Measurements from ENCODE around the gene EXOSC7. TPM values are rescaled to one million over a fixed set of nuclear protein-coding genes. Genes with fewer than 3 reads are reported as not detected.
"Not testable (repeated sequence)": the region's sequence is repeated elsewhere in the genome, so short reads cannot be mapped to it uniquely, and the experiment has no call there.

The EXOSC7 gene
- total RNA-seq, 2 donors from 2014 or later: 42.9 to 46.9 TPM

DNA sequence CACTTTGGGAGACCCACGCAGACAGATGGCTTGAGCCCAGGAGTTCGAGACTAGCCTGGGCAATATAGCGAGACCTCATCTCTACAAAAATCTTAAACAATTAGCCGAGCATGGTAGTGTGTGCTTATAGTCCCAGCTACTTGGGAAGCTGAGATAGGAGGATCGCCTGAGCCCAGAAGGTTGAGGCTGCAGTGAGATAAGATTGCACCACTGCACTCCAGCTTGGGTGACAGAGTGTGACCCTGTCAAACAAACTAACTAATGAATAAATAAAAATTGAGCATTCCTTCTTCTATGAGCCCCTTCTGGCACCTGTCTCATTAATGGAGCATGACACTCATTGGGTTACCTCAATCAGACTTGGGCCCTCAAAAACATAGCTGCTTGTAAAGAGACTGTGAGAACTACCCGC, 7.6 kb upstream of the EXOSC7 start:
- peaks cover 81% of the 10 kb centered on the region for H3K4me1 Mint-ChIP-seq (ENCODE audit: low read depth)
- peaks cover 0 to 1% of the 10 kb centered on the region in 2 donors for H3K36me3 Mint-ChIP-seq (ENCODE audit: insufficient read depth in 2 of 2)
- H3K27me3 Mint-ChIP-seq (ENCODE audit: low read depth): no peaks in the 10 kb centered on the region
- DNase-seq (no peak), ATAC-seq (replicated peaks in 1 of 2) (no peak)
- H3K9me3 Mint-ChIP-seq: no peaks in the 10 kb centered on the region
- H3K27ac Mint-ChIP-seq: no peak overlapping the region
- H3K4me3 Mint-ChIP-seq: no peak overlapping the region

- no peak overlapping the region for H3K27ac Mint-ChIP-seq
- peaks cover 77% of the 10 kb centered on the region for H3K4me1 Mint-ChIP-seq (ENCODE audit: low read depth)
- peaks cover 0 to 1% of the 10 kb centered on the region in 2 donors for H3K36me3 Mint-ChIP-seq (ENCODE audit: insufficient read depth in 2 of 2)
- H3K27me3 Mint-ChIP-seq (ENCODE audit: low read depth): no peaks in the 10 kb centered on the region
- no peaks in the 10 kb centered on the region for H3K9me3 Mint-ChIP-seq
- ATAC-seq (replicated peaks in 1 of 2) (no peak), DNase-seq (no peak)
- no peak overlapping the region for H3K4me3 Mint-ChIP-seq
Observed at GRCh38 chr3:44969154-44969827, 6.8 kb upstream of the EXOSC7 start.

- ATAC-seq (replicated peaks in 1 of 2) (no peak), DNase-seq (no peak)
- Mint-ChIP-seq H3K27me3 (ENCODE audit: low read depth) (no peaks in the 10 kb centered on the region), H3K4me1 (ENCODE audit: low read depth) (peaks cover 77% of the 10 kb centered on the region), H3K9me3 (no peaks in the 10 kb centered on the region), H3K27ac (no peak overlapping the region), H3K4me3 (no peak overlapping the region), H3K36me3 (ENCODE audit: insufficient read depth in 2 of 2) (peaks cover 0 to 1% of the 10 kb centered on the region in 2 donors)
Observed at GRCh38 chr3:44969828-44970179, 6.2 kb upstream of the EXOSC7 start.

GRCh38 chr3:44970926-44971490, 5.0 kb upstream of the EXOSC7 start:
- ATAC-seq (replicated peaks in 1 of 2) (no peak), DNase-seq (no peak)
- no peak overlapping the region for H3K4me3 Mint-ChIP-seq
- H3K36me3 Mint-ChIP-seq (ENCODE audit: insufficient read depth in 2 of 2): peaks cover 0 to 1% of the 10 kb centered on the region in 2 donors
- no peaks in the 10 kb centered on the region for H3K9me3 Mint-ChIP-seq
- H3K27me3 Mint-ChIP-seq (ENCODE audit: low read depth): no peaks in the 10 kb centered on the region
- no peak overlapping the region for H3K27ac Mint-ChIP-seq
- H3K4me1 Mint-ChIP-seq (ENCODE audit: low read depth): peaks cover 69% of the 10 kb centered on the region

GRCh38 chr3:44974416-44974815, 1.6 kb upstream of the EXOSC7 start:
- H3K4me3 Mint-ChIP-seq: peak overlapping the region; percentile 97 to 99
- no peak for DNase-seq
- H3K27ac Mint-ChIP-seq: peak overlapping the region; percentile 44
- no peaks in the 10 kb centered on the region for H3K27me3 Mint-ChIP-seq (ENCODE audit: low read depth)
- peaks cover 0 to 11% of the 10 kb centered on the region in 2 donors for H3K36me3 Mint-ChIP-seq (ENCODE audit: insufficient read depth in 2 of 2)
- no peaks in the 10 kb centered on the region for H3K9me3 Mint-ChIP-seq
- peaks cover 65% of the 10 kb centered on the region for H3K4me1 Mint-ChIP-seq (ENCODE audit: low read depth)
- ATAC-seq (replicated peaks in 1 of 2): no peak

GRCh38 chr3:44981220-44981619, 5.2 kb downstream of the EXOSC7 start:
- DNase-seq (no peak), ATAC-seq (replicated peaks in 1 of 2) (peak; percentile 18 to 20)
- H3K9me3 Mint-ChIP-seq: no peaks in the 10 kb centered on the region
- H3K4me3 Mint-ChIP-seq: peak overlapping the region; percentile 9 to 45
- H3K27ac Mint-ChIP-seq: peak overlapping the region; percentile 24
- peaks cover 83% of the 10 kb centered on the region for H3K4me1 Mint-ChIP-seq (ENCODE audit: low read depth)
- H3K36me3 Mint-ChIP-seq (ENCODE audit: insufficient read depth in 2 of 2): peaks cover 0 to 17% of the 10 kb centered on the region in 2 donors
- no peaks in the 10 kb centered on the region for H3K27me3 Mint-ChIP-seq (ENCODE audit: low read depth)

DNA sequence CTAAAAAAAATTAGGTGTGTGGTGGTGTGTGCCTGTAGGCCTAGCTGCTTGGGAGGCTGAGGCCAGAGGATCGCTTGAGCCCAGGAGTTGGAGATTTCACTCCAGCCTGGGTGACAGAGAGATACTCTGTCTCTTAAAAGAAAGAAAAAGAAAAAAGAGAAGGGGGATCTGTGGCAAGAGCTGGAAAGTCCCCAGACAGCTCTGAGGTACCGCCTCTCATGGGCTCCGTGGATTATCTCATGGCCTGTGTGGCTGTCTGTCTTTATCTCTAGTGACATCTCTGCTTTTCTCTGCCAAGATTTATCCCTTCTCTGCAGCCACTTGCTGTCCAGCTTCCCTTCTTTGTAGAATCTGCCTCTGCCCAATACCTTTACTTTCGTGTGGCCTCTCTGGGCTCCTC, 5.7 kb downstream of the EXOSC7 start:
- Mint-ChIP-seq H3K4me3 (peak overlapping the region; percentile 9 to 12), H3K36me3 (ENCODE audit: insufficient read depth in 2 of 2) (peaks cover 0 to 13% of the 10 kb centered on the region in 2 donors), H3K27ac (no peak overlapping the region), H3K4me1 (ENCODE audit: low read depth) (peaks cover 85% of the 10 kb centered on the region), H3K27me3 (ENCODE audit: low read depth) (no peaks in the 10 kb centered on the region), H3K9me3 (no peaks in the 10 kb centered on the region)
- DNase-seq (no peak), ATAC-seq (replicated peaks in 1 of 2) (peak; percentile 65 to 75)

GRCh38 chr3:44982817-44983216, 6.8 kb downstream of the EXOSC7 start:
- ATAC-seq (replicated peaks in 1 of 2) (no peak), DNase-seq (no peak)
- Mint-ChIP-seq H3K4me1 (ENCODE audit: low read depth) (peaks cover 87% of the 10 kb centered on the region), H3K27ac (no peak overlapping the region), H3K36me3 (ENCODE audit: insufficient read depth in 2 of 2) (peaks cover 0 to 16% of the 10 kb centered on the region in 2 donors), H3K4me3 (no peak overlapping the region), H3K27me3 (ENCODE audit: low read depth) (no peaks in the 10 kb centered on the region), H3K9me3 (no peaks in the 10 kb centered on the region)

DNA sequence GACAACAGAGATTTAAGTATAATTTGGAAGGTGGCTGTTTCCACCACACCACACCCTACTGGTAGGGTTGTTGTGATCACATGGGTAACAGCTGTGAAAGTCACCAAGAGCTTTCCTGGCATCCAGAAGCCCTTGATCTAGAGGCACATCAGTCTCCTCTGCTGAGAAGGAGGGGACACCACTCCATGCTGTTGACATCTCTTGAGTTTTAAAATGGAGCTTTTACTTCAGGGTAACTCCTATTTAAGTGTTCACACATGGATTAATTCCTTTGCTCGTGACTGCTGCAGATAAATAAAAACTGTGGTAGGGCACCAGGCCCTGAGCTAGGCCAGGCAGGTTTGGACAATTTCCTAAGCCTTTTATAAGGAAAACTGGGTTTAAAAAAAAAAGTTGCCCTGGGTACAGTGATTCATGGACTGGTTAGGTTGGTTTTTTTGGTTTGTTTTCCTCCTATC, 7.5 kb downstream of the EXOSC7 start:
- peak overlapping the region; percentile 31 for H3K27ac Mint-ChIP-seq
- ATAC-seq (replicated peaks in 1 of 2): no peak
- H3K4me1 Mint-ChIP-seq (ENCODE audit: low read depth): peaks cover 82% of the 10 kb centered on the region
- no peak for DNase-seq
- H3K4me3 Mint-ChIP-seq: no peak overlapping the region
- no peaks in the 10 kb centered on the region for H3K27me3 Mint-ChIP-seq (ENCODE audit: low read depth)
- no peaks in the 10 kb centered on the region for H3K9me3 Mint-ChIP-seq
- H3K36me3 Mint-ChIP-seq (ENCODE audit: insufficient read depth in 2 of 2): peaks cover 0 to 12% of the 10 kb centered on the region in 2 donors

DNA sequence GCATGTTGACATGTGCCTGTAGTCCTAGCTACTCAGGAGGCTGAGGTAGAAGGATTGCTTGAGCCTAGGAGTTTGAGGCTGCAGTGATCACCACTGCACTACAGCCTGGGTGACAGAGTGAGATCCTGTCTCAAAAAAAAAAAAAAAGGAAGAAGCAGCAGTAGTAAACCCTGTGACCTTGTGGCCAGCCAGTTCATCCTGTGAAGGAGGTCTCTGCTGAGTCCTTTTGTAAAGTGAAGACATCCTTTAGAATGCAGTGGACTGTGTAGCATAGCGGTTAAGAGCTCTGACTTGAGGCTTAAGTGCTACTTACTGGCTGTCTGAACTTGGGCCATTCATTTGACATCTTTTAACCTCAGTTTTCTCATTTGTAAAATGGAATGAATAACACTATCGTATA, 8.3 kb downstream of the EXOSC7 start:
- H3K4me1 Mint-ChIP-seq (ENCODE audit: low read depth): peaks cover 82% of the 10 kb centered on the region
- no peak overlapping the region for H3K27ac Mint-ChIP-seq
- no peaks in the 10 kb centered on the region for H3K27me3 Mint-ChIP-seq (ENCODE audit: low read depth)
- H3K4me3 Mint-ChIP-seq: no peak overlapping the region
- no peaks in the 10 kb centered on the region for H3K9me3 Mint-ChIP-seq
- no peak for DNase-seq
- H3K36me3 Mint-ChIP-seq (ENCODE audit: insufficient read depth in 2 of 2): peaks cover 0 to 16% of the 10 kb centered on the region in 2 donors
- ATAC-seq (replicated peaks in 1 of 2): peak in 1 of 2 donors; percentile 51

DNA sequence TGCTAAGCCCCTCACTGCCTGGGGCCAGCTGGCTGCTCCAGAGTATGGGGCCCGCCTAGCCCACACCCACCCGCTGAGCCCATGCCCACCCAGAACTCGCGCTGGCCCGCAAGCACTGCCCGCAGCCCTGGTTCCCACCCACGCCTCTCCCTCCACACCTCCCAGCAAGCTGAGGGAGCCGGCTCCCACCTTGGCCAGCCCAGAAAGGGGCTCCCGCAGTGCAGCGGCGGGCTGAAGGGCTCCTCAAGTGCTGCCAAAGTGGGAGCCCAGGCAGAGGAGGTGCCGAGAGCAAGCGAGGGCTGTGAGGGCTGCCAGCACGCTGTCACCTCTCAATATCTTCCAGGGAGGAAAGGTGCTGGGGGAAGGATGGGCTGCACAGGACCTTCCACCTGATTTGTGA, 10.3 kb downstream of the EXOSC7 start:
- H3K27me3 Mint-ChIP-seq (ENCODE audit: low read depth); ATAC-seq (replicated peaks in 1 of 2); H3K4me3 Mint-ChIP-seq; H3K27ac Mint-ChIP-seq; DNase-seq; H3K9me3 Mint-ChIP-seq: not testable (repeated sequence)
- Mint-ChIP-seq H3K36me3 (ENCODE audit: insufficient read depth in 2 of 2) (peaks cover 0 to 22% of the 10 kb centered on the region in 2 donors), H3K4me1 (ENCODE audit: low read depth) (peaks cover 78% of the 10 kb centered on the region)

- ATAC-seq (replicated peaks in 1 of 2): no peak
Observed at GRCh38 chr3:44987332-44987731, 11.3 kb downstream of the EXOSC7 start.

DNA sequence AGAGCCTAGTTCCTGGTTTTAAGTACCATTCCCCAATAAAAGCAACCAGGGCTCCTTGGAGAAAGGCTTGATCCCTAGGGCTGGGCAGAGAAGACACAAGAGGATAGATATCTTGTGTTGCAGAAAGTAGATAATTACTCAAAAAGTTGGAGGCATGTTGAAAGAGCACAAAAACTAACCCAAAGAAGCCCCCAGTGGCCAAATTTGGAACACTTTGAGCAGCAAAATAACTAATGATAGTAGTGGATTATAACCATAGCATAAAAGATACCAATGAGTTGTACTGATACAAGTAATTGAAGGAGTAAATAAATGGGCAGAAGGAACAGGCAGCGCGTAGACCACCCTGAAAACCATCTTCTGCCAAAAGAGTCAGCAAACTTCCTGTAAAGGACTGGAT, 12.0 kb downstream of the EXOSC7 start:
- DNase-seq: no peak

More at GRCh38 chr3:44987332-44987731, 11.3 kb downstream of the EXOSC7 start:
- Mint-ChIP-seq H3K4me1 (ENCODE audit: low read depth) (peaks cover 77% of the 10 kb centered on the region), H3K9me3 (no peaks in the 10 kb centered on the region), H3K27ac (no peak overlapping the region), H3K27me3 (ENCODE audit: low read depth) (no peaks in the 10 kb centered on the region), H3K4me3 (no peak overlapping the region), H3K36me3 (ENCODE audit: insufficient read depth in 2 of 2) (peaks cover 0 to 28% of the 10 kb centered on the region in 2 donors)
- no peak for DNase-seq

More for the DNA sequence above, 12.0 kb downstream of the EXOSC7 start:
- Mint-ChIP-seq H3K9me3 (no peaks in the 10 kb centered on the region), H3K27me3 (ENCODE audit: low read depth) (no peaks in the 10 kb centered on the region), H3K4me1 (ENCODE audit: low read depth) (peaks cover 77% of the 10 kb centered on the region), H3K36me3 (ENCODE audit: insufficient read depth in 2 of 2) (peaks cover 0 to 32% of the 10 kb centered on the region in 2 donors), H3K4me3 (no peak overlapping the region), H3K27ac (no peak overlapping the region)
- ATAC-seq (replicated peaks in 1 of 2): no peak

Measured in activated T-cell treated with anti-CD3 and anti-CD28 coated beads, Interleukin-2, amount 50 U/mL, for 72 hours (primary cell).